H1 (cell line): ENCODE data around the gene SPTY2D1. TPM values are rescaled to one million over a fixed set of nuclear protein-coding genes. Genes with fewer than 3 reads are reported as not detected.

ENCODE experiments used
- CTCF ChIA-PET: fragments of 300-600 bp; sonication (Branson Sonifier 250); formaldehyde crosslinking; loops from one replicate; lab custom pipeline; 2021; ENCODE audit not compliant: partially characterized antibody; lab: Charles Lee
- POLR2A ChIA-PET: fragments of 300-600 bp; sonication (Branson Sonifier 250); formaldehyde crosslinking; loops from one replicate; lab custom pipeline; 2021; ENCODE audit warnings: inconsistent platforms; ENCODE audit not compliant: partially characterized antibody; lab: Charles Lee
- DNase-seq, 2 experiments: peaks; one replicate each; pipeline versions ENCODE4 v3.0.0 to v3.0.0-alpha.2; 2010 to 2022; ENCODE audit warnings: low spot score in 2 of 2, low read depth in 1 of 2, mixed read lengths in 1 of 2
- FAIRE-seq: peaks from 2 replicates; lab custom pipeline; 2011; peaks lifted over from hg19 to GRCh38; lab: Jason Lieb, UNC
- H2AFZ ChIP-seq: 2 replicates; pipeline ENCODE4 v1.8.1; 2012; ENCODE audit warnings: low read length, inconsistent platforms
- H2AK5ac ChIP-seq: 2 replicates; pipeline ENCODE4 v1.6.1; 2013; ENCODE audit warnings: low read depth, low read length
- H2BK120ac ChIP-seq: replicated peaks from 2 replicates; pipeline ENCODE3; 2013; ENCODE audit warnings: low read depth, low read length, inconsistent platforms
- H2BK12ac ChIP-seq: 2 replicates; pipeline ENCODE4 v1.6.1; 2013; ENCODE audit warnings: low read depth, low read length
- H2BK15ac ChIP-seq: 2 replicates; pipeline ENCODE4 v1.6.1; 2013; ENCODE audit warnings: low read length
- H2BK20ac ChIP-seq: 2 replicates; pipeline ENCODE4 v1.6.1; 2013; ENCODE audit warnings: low read length
- H2BK5ac ChIP-seq: 2 replicates; pipeline ENCODE4 v1.6.1; 2013; ENCODE audit warnings: low read depth, low read length
- H3K14ac ChIP-seq: 2 replicates; pipeline ENCODE4 v1.6.1; 2013; ENCODE audit warnings: inconsistent platforms; ENCODE audit not compliant: insufficient read length
- H3K18ac ChIP-seq: 2 replicates; pipeline ENCODE4 v1.6.1; 2013; ENCODE audit warnings: low read length; ENCODE audit errors: extremely low read depth
- H3K23ac ChIP-seq: 2 replicates; pipeline ENCODE4 v1.6.1; 2013; ENCODE audit warnings: inconsistent platforms; ENCODE audit not compliant: insufficient read length
- H3K23me2 ChIP-seq: 2 replicates; pipeline ENCODE4 v1.6.1; 2013; ENCODE audit warnings: low read depth, low read length
- H3K27ac ChIP-seq: 2 replicates; pipeline ENCODE4 v1.6.1; 2011; ENCODE audit warnings: low read depth, low read length, inconsistent platforms
- H3K27me3 ChIP-seq, 4 experiments: replicated peaks in 1 of 4; 1 replicate in 1 of 4; 2 replicates in 3 of 4; pipeline versions ENCODE4 v1.6.1 to v1.8.1; 2011 to 2013; ENCODE audit warnings: low read length in 3 of 4, mild to moderate bottlenecking in 3 of 4, inconsistent platforms in 2 of 4, mixed read lengths in 2 of 4, moderate library complexity in 1 of 4; ENCODE audit not compliant: control insufficient read depth in 3 of 4, insufficient read depth in 3 of 4; ENCODE audit errors: extremely low read depth in 1 of 4
- H3K36me3 ChIP-seq, 4 experiments: 2 replicates each; pipeline versions ENCODE4 v1.6.1 to v1.8.1; 2011 to 2013; ENCODE audit warnings: mild to moderate bottlenecking in 4 of 4, low read length in 3 of 4, moderate library complexity in 2 of 4, control low read depth in 1 of 4, inconsistent platforms in 1 of 4; ENCODE audit not compliant: insufficient read depth in 4 of 4, control insufficient read depth in 2 of 4
- H3K4ac ChIP-seq: replicated peaks from 2 replicates; pipeline ENCODE3; 2013; ENCODE audit warnings: low read length, low read depth, mixed read lengths, inconsistent platforms; ENCODE audit not compliant: insufficient read length
- H3K4me1 ChIP-seq, 4 experiments: replicated peaks in 1 of 4; 1 replicate in 1 of 4; 2 replicates in 3 of 4; pipeline versions ENCODE4 v1.6.1 to v1.8.1; 2011 to 2013; ENCODE audit warnings: low read length in 3 of 4, inconsistent platforms in 2 of 4, mixed read lengths in 1 of 4; ENCODE audit not compliant: insufficient read depth in 4 of 4, control insufficient read depth in 3 of 4
- H3K4me2 ChIP-seq, 2 experiments: 2 replicates each; pipeline versions ENCODE4 v1.6.1 to v1.8.1; 2011 to 2013; ENCODE audit warnings: low read depth in 2 of 2, low read length in 2 of 2, control low read depth in 1 of 2, inconsistent platforms in 1 of 2, mild to moderate bottlenecking in 1 of 2; ENCODE audit not compliant: insufficient read depth in 1 of 2
- H3K4me3 ChIP-seq, 4 experiments: fragments of 200-600, 300-600 bp in 1 of 4; sonication (generic), shearing (Covaris generic), sonication (Bioruptor Twin) in 1 of 4; 2 replicates each; pipeline versions ENCODE4 v1.5.1 to v1.8.1; 2011 to 2016; ENCODE audit warnings: low read length in 4 of 4, low read depth in 3 of 4, control low read depth in 2 of 4, inconsistent platforms in 2 of 4, mild to moderate bottlenecking in 2 of 4, mixed read lengths in 1 of 4, moderate library complexity in 1 of 4; ENCODE audit not compliant: insufficient read depth in 2 of 4; ENCODE audit errors: extremely low read depth in 1 of 4
- H3K56ac ChIP-seq: replicated peaks from 2 replicates; pipeline ENCODE3; 2013; ENCODE audit warnings: low read depth, mild to moderate bottlenecking, mixed read lengths, low read length, inconsistent platforms; ENCODE audit not compliant: insufficient read length
- H3K79me1 ChIP-seq: 2 replicates; pipeline ENCODE4 v1.6.1; 2013; ENCODE audit warnings: low read depth, low read length, control low read depth
- H3K79me2 ChIP-seq, 2 experiments: 2 replicates each; pipeline versions ENCODE4 v1.6.1 to v1.8.1; 2012 to 2013; ENCODE audit warnings: low read length in 2 of 2, mild to moderate bottlenecking in 2 of 2, inconsistent platforms in 1 of 2; ENCODE audit not compliant: insufficient read depth in 2 of 2, control insufficient read depth in 1 of 2
- H3K9ac ChIP-seq, 4 experiments: replicated peaks in 1 of 4; 1 replicate in 1 of 4; 2 replicates in 3 of 4; pipeline versions ENCODE4 v1.6.1 to v1.8.1; 2011 to 2013; ENCODE audit warnings: low read depth in 3 of 4, low read length in 3 of 4, control low read depth in 2 of 4, mild to moderate bottlenecking in 2 of 4, moderate library complexity in 2 of 4, inconsistent platforms in 1 of 4; ENCODE audit errors: extremely low read depth in 1 of 4
- H3K9me3 ChIP-seq, 2 experiments: 2 replicates each; pipeline versions ENCODE4 v1.6.1 to v1.8.1; 2012 to 2013; ENCODE audit warnings: mild to moderate bottlenecking in 2 of 2, moderate library complexity in 2 of 2, control low read depth in 1 of 2, inconsistent platforms in 1 of 2, low read depth in 1 of 2, low read length in 1 of 2, mixed read lengths in 1 of 2; ENCODE audit not compliant: insufficient read depth in 2 of 2
- H4K20me1 ChIP-seq, 2 experiments: replicated peaks in 1 of 2; 2 replicates each; pipeline versions ENCODE3 to v1.8.1; 2011 to 2013; ENCODE audit warnings: inconsistent platforms in 2 of 2, low read length in 2 of 2, mild to moderate bottlenecking in 1 of 2; ENCODE audit not compliant: insufficient read depth in 2 of 2, control insufficient read depth in 1 of 2
- H4K5ac ChIP-seq: 2 replicates; pipeline ENCODE4 v1.6.1; 2013; ENCODE audit warnings: low read length, low read depth, mixed read lengths, inconsistent platforms; ENCODE audit not compliant: insufficient read length
- H4K8ac ChIP-seq: 2 replicates; pipeline ENCODE4 v1.8.0; 2013; ENCODE audit warnings: mild to moderate bottlenecking, moderate library complexity, low read length, inconsistent platforms; ENCODE audit not compliant: insufficient read depth; ENCODE audit errors: extremely low read depth
- H4K91ac ChIP-seq: replicated peaks from 2 replicates; pipeline ENCODE3; 2013; ENCODE audit warnings: low read length, mixed read lengths, inconsistent platforms; ENCODE audit not compliant: insufficient read length
- BCL11A ChIP-seq, 2 experiments: IDR thresholded peaks; one replicate each; pipeline ENCODE4 v1.6.1; 2011; ENCODE audit warnings: low read depth in 2 of 2, low read length in 2 of 2, mild to moderate bottlenecking in 2 of 2
- CBX8 ChIP-seq: fragments of 300-800, 300-1000 bp; sonication (generic); IDR thresholded peaks from 2 replicates; pipeline ENCODE4 v1.7.1; 2016; ENCODE audit warnings: low read depth, low read length, borderline replicate concordance
- NANOG ChIP-seq: IDR thresholded peaks from 2 replicates; pipeline ENCODE4 v1.6.1; 2011; ENCODE audit warnings: low read length, low read depth, mild to moderate bottlenecking, inconsistent platforms; ENCODE audit not compliant: insufficient read depth, poor library complexity, severe bottlenecking
- POLR2AphosphoS5 ChIP-seq: IDR thresholded peaks from 2 replicates; pipeline ENCODE4 v1.6.1; 2011; ENCODE audit warnings: low read depth, low read length
- SIN3A ChIP-seq, 2 experiments: IDR thresholded peaks in 1 of 2; conservative IDR thresholded peaks in 1 of 2; 2 replicates each; pipeline ENCODE4 v1.6.1; 2011 to 2012; ENCODE audit warnings: low read length in 2 of 2, improper control_type of control experiment in 1 of 2, low read depth in 1 of 2, mild to moderate bottlenecking in 1 of 2
- WGBS, 2 experiments: shearing (Covaris generic) in 1 of 2; methylation state at CpG; one replicate each; pipeline versions ENCODE4 v1.1.6 to v1.1.7; 2013 to 2015; ENCODE audit warnings: low lambda C conversion rate in 2 of 2, mixed read lengths in 2 of 2, inconsistent platforms in 1 of 2, low coverage in 1 of 2, missing lambda C conversion rate in 1 of 2; ENCODE audit not compliant: insufficient replicate concordance in 2 of 2, insufficient coverage in 1 of 2, insufficient read length in 1 of 2; ENCODE audit errors: extremely low coverage in 1 of 2, missing lambda C conversion rate in 1 of 2; 5-methylcytosine and 5-hydroxymethylcytosine counted together
- polyA plus RNA-seq, 7 experiments: library from polyadenylated mRNA; depleted of rRNA in 3 of 7; stranded (reverse) in 5 of 7; unstranded in 2 of 7; fragments of >200 nt in 5 of 7; fragments of 200-250 nt in 2 of 7; gene quantifications; 1 replicate in 5 of 7; 2 replicates in 1 of 7; 4 replicates in 1 of 7; pipeline versions ENCODE4 v1.2.1 to v1.2.3, GENCODE V29; 2011 to 2013; ENCODE audit warnings: missing spikeins in 2 of 7, mixed read lengths in 2 of 7
- total RNA-seq: library from RNA; stranded (reverse); fragmentation: NEBNext Ultra II Directional; extraction: Animal tissue kit (Norgen Biotek cat#: 25700); gene quantifications from 2 replicates; pipeline ENCODE4 v1.2.1, GENCODE V29; 2021
- TF ChIP-seq, protein P1 (sequence below): IDR thresholded peaks from 2 replicates; pipeline ENCODE4 v1.6.1; 2011; ENCODE audit warnings: low read length, improper control_type of control experiment

The SPTY2D1 gene
- total and polyA plus RNA-seq, 2 of the 8 experiments (the other 6 are each of a cell fraction or from before 2014, with no cell fraction given), result 4.9 to 17.6 TPM

DNA sequence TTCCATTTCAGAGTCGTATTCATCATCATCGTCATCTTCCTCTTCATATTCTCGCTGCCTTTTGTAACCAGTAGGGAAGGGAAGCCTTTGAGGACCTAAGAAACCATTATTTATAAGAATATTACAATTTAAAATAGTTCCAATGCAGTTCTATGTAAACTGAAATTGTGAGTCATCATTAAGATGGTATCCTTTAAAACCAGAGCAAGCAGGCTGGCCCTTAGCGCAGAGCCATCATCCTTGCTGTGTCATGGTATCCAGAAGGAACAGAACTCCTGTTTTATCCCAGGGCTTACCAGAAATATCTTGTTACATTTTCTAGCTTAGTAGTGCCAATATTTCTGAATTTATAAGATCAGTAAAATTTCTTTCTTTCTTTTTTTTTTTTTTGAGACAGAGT is 21.7 kb downstream of the SPTY2D1 start:
- Histone ChIP-seq H3K23me2 (no peaks in the 10 kb centered on the region), H3K4me2 (no peak overlapping the region), H4K8ac (no peak overlapping the region), H3K27me3 (no peaks in the 10 kb centered on the region), H2AK5ac (no peak overlapping the region), H3K9ac (no peak overlapping the region), H3K27ac (no peak overlapping the region), H3K79me1 (no peaks in the 10 kb centered on the region), H4K20me1 (peaks cover 0 to 4% of the 10 kb centered on the region in 2 experiments), H4K5ac (no peak overlapping the region), H3K14ac (no peak overlapping the region), H3K4me3 (no peak overlapping the region), H2BK120ac (no peak overlapping the region), H3K4ac (no peak overlapping the region), H3K4me1 (no peaks in the 10 kb centered on the region), H3K9me3 (no peaks in the 10 kb centered on the region), H2BK20ac (no peak overlapping the region), H2BK12ac (no peak overlapping the region), H4K91ac (no peak overlapping the region), H3K23ac (no peak overlapping the region), H2BK5ac (no peak overlapping the region), H3K18ac (no peak overlapping the region), H3K56ac (no peak overlapping the region), H2BK15ac (no peak overlapping the region), H3K36me3 (peaks cover 2 to 53% (median 23%) of the 10 kb centered on the region in 4 experiments; a peak in 7 of 8 replicates), H3K79me2 (peaks cover 0 to 2% of the 10 kb centered on the region in 2 experiments; a peak in 1 of 4 replicates), H2AFZ (no peak overlapping the region)
- DNase-seq, result no peak
- CTCF ChIA-PET, result no interaction called here
- 97 to 100% methylated on average over 3 to 4 of the region's 4 CpGs for WGBS, 2 experiments
- FAIRE-seq, result no peak
- POLR2A ChIA-PET, result no interaction called here
- no peak for TF ChIP-seq POLR2AphosphoS5
- no peak for TF ChIP-seq NANOG
- TF ChIP-seq SIN3A (conservative IDR thresholded peaks at IDR 0.05 in 1 of 2, IDR thresholded peaks at IDR 0.05 in 1 of 2; ENCODE audit: low read depth in 1 of 2, low read length in 2 of 2), result no peak
- no peak for TF ChIP-seq BCL11A (IDR thresholded peaks at IDR 0.05; ENCODE audit: low read depth in 2 of 2, low read length in 2 of 2)
- no peak for TF ChIP-seq CBX8
- TF ChIP-seq, protein P1, sequence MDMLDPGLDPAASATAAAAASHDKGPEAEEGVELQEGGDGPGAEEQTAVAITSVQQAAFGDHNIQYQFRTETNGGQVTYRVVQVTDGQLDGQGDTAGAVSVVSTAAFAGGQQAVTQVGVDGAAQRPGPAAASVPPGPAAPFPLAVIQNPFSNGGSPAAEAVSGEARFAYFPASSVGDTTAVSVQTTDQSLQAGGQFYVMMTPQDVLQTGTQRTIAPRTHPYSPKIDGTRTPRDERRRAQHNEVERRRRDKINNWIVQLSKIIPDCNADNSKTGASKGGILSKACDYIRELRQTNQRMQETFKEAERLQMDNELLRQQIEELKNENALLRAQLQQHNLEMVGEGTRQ, result no peak
